B cell (primary cell): ENCODE measurements around the gene CATSPERZ. TPM values are rescaled to one million over a fixed set of nuclear protein-coding genes. Genes with fewer than 3 reads are reported as not detected.
A peak's percentile ranks its signal among the peaks of the same experiment; 100 is the strongest.

Experiments
- ATAC-seq: fragments of 200-7000 bp; cut with Tn5 transposase; one replicate; pipeline ENCODE4 v1.10.0; 2021; ENCODE audit warnings: low read depth, mild to moderate bottlenecking, moderate number of reproducible peaks, moderate library complexity
- CTCF ChIA-PET: fragments of 350-600 bp; sonication (Branson Sonifier 250); formaldehyde crosslinking; loops from one replicate; lab custom pipeline; 2021; ENCODE audit warnings: antibody characterized with exemption, inconsistent platforms; lab: Charles Lee
- POLR2A ChIA-PET: fragments of 350-600 bp; sonication (Branson Sonifier 250); formaldehyde crosslinking; loops from one replicate; lab custom pipeline; 2021; ENCODE audit warnings: antibody characterized with exemption; lab: Charles Lee
- DNase-seq: peaks from one replicate; pipeline ENCODE4 v3.0.0; 2013
- H2AFZ ChIP-seq: 2 replicates; pipeline ENCODE4 v1.6.1; 2012; ENCODE audit warnings: mild to moderate bottlenecking, low read depth, low read length; ENCODE audit not compliant: insufficient read depth, poor library complexity, severe bottlenecking
- H3K27ac ChIP-seq, 2 donors: 1 replicate in 1 of 2; 2 replicates in 1 of 2; pipeline ENCODE4 v1.5.1; 2012 to 2013; ENCODE audit warnings: low read length in 2 of 2, mild to moderate bottlenecking in 2 of 2, moderate library complexity in 1 of 2
- H3K27me3 ChIP-seq, 4 experiments: fragments of 200-600 bp in 1 of 4; sonication (generic) in 1 of 4; replicated peaks in 1 of 4; 1 replicate in 2 of 4; 2 replicates in 2 of 4; pipeline versions ENCODE4 v1.6.1 to v1.7.0; 2013 to 2016; ENCODE audit warnings: low read length in 3 of 4, mild to moderate bottlenecking in 2 of 4, mixed read lengths in 1 of 4, moderate library complexity in 1 of 4; ENCODE audit not compliant: insufficient read depth in 4 of 4, control insufficient read depth in 3 of 4; ENCODE audit errors: control extremely low read depth in 1 of 4
- H3K36me3 ChIP-seq, 2 experiments: replicated peaks in 1 of 2; 1 replicate in 1 of 2; 2 replicates in 1 of 2; pipeline versions ENCODE4 v1.6.1 to v1.7.1; 2013; ENCODE audit warnings: low read length in 1 of 2; ENCODE audit not compliant: insufficient read depth in 2 of 2, control insufficient read depth in 1 of 2; ENCODE audit errors: control extremely low read depth in 1 of 2, extremely low read depth in 1 of 2
- H3K4me1 ChIP-seq, 2 donors: fragments of 200-600 bp in 1 of 2; sonication (generic) in 1 of 2; 1 replicate in 1 of 2; 2 replicates in 1 of 2; pipeline versions ENCODE4 v1.5.1 to v1.6.1; 2013 to 2017; ENCODE audit warnings: low read length in 2 of 2; ENCODE audit not compliant: control insufficient read depth in 2 of 2, insufficient read depth in 2 of 2
- H3K4me2 ChIP-seq: replicated peaks from 2 replicates; pipeline ENCODE3; 2012; ENCODE audit warnings: mild to moderate bottlenecking, low read depth, low read length; ENCODE audit not compliant: poor library complexity, severe bottlenecking
- H3K4me3 ChIP-seq, 5 experiments: fragments of 200-600 bp in 1 of 5; sonication (generic) in 1 of 5; 1 replicate in 3 of 5; 2 replicates in 2 of 5; pipeline versions ENCODE4 v1.5.1 to v1.7.0; 2011 to 2016; ENCODE audit warnings: low read length in 4 of 5, mild to moderate bottlenecking in 4 of 5, low read depth in 2 of 5, control low read depth in 1 of 5, moderate library complexity in 1 of 5; ENCODE audit not compliant: insufficient read depth in 1 of 5; ENCODE audit errors: control extremely low read depth in 1 of 5, extremely low read depth in 1 of 5
- H3K79me2 ChIP-seq: fragments of 200-600 bp; sonication (generic); one replicate; pipeline ENCODE4 v1.6.0; 2016; ENCODE audit warnings: low read length; ENCODE audit not compliant: control insufficient read depth, insufficient read depth
- H3K9ac ChIP-seq: fragments of 200-600 bp; sonication (generic); 2 replicates; pipeline ENCODE4 v1.6.1; 2017; ENCODE audit warnings: mild to moderate bottlenecking, low read length, moderate library complexity
- H3K9me3 ChIP-seq, 3 donors: one replicate each; pipeline versions ENCODE4 v1.6.1 to v1.7.1; 2013; ENCODE audit warnings: low read length in 2 of 3; ENCODE audit not compliant: control insufficient read depth in 2 of 3, insufficient read depth in 1 of 3; ENCODE audit errors: control extremely low read depth in 1 of 3
- H4K20me1 ChIP-seq: 2 replicates; pipeline ENCODE4 v1.6.0; 2012; ENCODE audit warnings: mild to moderate bottlenecking, low read length; ENCODE audit not compliant: insufficient read depth, control insufficient read depth, poor library complexity, severe bottlenecking
- H3K27ac Mint-ChIP-seq: one replicate; pipeline ENCODE4 v1.8.0; 2021; ENCODE audit warnings: mixed read lengths
- H3K27me3 Mint-ChIP-seq: one replicate; pipeline ENCODE4 v1.8.0; 2021; ENCODE audit warnings: mixed read lengths
- H3K4me1 Mint-ChIP-seq: one replicate; pipeline ENCODE4 v1.8.0; 2021; ENCODE audit warnings: mixed read lengths
- H3K4me3 Mint-ChIP-seq: one replicate; pipeline ENCODE4 v1.8.0; 2021; ENCODE audit warnings: mixed read lengths
- H3K9me3 Mint-ChIP-seq: one replicate; pipeline ENCODE4 v1.8.0; 2022; ENCODE audit warnings: mixed read lengths; ENCODE audit not compliant: insufficient read depth
- EZH2 ChIP-seq: IDR thresholded peaks from 2 replicates; pipeline ENCODE4 v1.6.1; 2012; ENCODE audit warnings: borderline replicate concordance, low read depth, mild to moderate bottlenecking, moderate library complexity, low read length; ENCODE audit not compliant: insufficient read depth, poor library complexity, severe bottlenecking
- WGBS: methylation state at CpG from one replicate; pipeline ENCODE4 v1.1.5; 2013; ENCODE audit warnings: missing lambda C conversion rate; ENCODE audit not compliant: insufficient coverage; 5-methylcytosine and 5-hydroxymethylcytosine counted together
- intact Hi-C: fragments of 100-400 bp; cut with micrococcal nuclease; formaldehyde crosslinking; loops from one replicate; pipeline ENCODE4 v1.10.0; 2022
- polyA plus RNA-seq: library from polyadenylated mRNA; depleted of rRNA; stranded (reverse); fragments of >200 nt; gene quantifications from 2 replicates; pipeline ENCODE4 v1.2.3, GENCODE V29; 2012
- total RNA-seq, 2 donors: library from RNA; stranded (reverse); fragments of 120-200 nt in 1 of 2; gene quantifications; 1 replicate in 1 of 2; 2 replicates in 1 of 2; pipeline versions ENCODE4 v1.2.3 to v1.2.4, GENCODE V29; 2013 to 2022
- TF ChIP-seq, protein P1 (sequence below): fragments of 200-600 bp; IDR thresholded peaks from one replicate; pipeline ENCODE4 v1.8.0; 2022; ENCODE audit warnings: antibody characterized with exemption, mild to moderate bottlenecking

Gene CATSPERZ
- total and polyA plus RNA-seq, 2 donors (not counting 1 experiment from before 2014, with no cell fraction given), result 0.39 TPM; not detected in 1

DNA sequence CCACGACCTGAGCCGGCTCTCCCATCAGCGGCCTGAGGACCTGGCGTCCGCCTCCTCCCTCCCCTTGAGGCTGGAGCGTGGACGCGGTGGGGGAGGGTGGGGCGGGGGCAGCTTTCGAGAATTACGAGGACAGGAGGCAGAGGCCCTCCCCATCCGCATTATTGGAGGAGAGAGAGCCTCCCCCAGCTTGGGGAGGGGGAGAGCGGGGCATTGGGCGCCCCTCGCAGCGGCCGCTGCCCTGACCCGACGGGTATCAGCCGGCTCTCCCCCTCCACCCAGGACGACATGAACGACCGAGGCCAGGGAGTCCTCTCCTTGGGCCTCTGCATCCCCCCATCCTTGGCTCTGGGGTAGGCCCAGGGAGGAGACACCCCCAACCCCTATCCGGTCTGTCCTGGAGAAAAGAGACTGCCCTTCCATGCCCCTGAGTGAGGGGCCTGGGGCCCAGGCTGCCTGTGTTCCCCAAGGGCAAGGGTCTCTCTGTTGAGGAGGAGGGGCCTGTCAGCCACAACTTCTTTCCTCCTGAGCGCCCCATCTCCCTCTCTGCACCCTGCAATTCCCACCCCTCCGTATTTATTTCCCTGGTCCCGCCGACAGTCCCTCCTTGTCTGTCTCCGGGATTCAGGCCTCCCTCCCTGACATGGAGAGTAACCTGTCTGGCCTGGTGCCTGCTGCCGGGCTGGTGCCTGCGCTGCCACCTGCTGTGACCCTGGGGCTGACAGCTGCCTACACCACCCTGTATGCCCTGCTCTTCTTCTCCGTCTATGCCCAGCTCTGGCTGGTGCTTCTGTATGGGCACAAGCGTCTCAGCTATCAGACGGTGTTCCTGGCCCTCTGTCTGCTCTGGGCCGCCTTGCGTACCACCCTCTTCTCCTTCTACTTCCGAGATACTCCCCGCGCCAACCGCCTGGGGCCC lies 14.0 kb upstream of the CATSPERZ start:
- peaks cover 0 to 11% (median 5%) of the 10 kb centered on the region in 4 experiments for H3K27me3 ChIP-seq
- H3K36me3 ChIP-seq, result peaks cover 0 to 7% of the 10 kb centered on the region in 2 experiments
- peak overlapping the region; percentile 75 for H3K27ac Mint-ChIP-seq
- H3K27ac ChIP-seq, result peak overlapping the region; percentile 58 to 100
- H3K4me1 Mint-ChIP-seq, result peaks cover 24% of the 10 kb centered on the region
- H2AFZ ChIP-seq, result peak overlapping the region; percentile 74
- H3K9ac ChIP-seq, result peak overlapping the region; percentile 100
- peak overlapping the region in 4 of 5 experiments; percentile 84 to 97 (median 93) for H3K4me3 ChIP-seq
- DNase-seq (peak; percentile 56), ATAC-seq (no peak)
- H3K9me3 Mint-ChIP-seq, result no peaks in the 10 kb centered on the region
- peak overlapping the region; percentile 88 for H3K4me3 Mint-ChIP-seq
- H3K4me1 ChIP-seq, result peaks cover 15 to 19% of the 10 kb centered on the region in 2 donors
- intact Hi-C loops, result loop anchor here (1.0 to 2.0 kb wide), 7 partner anchors 16 to 101 kb away; partner anchors contain the start of genes DNAJC4, ESRRA, FKBP2 and PPP1R14B
- H4K20me1 ChIP-seq, result peaks cover 22% of the 10 kb centered on the region
- WGBS, result 63% methylated on average over 17 of the region's 40 CpGs
- ChIA-PET CTCF (interaction anchor here (0.6 to 4.6 kb wide), 10 partner anchors 15 to 82 kb away, joined by 3 to 33 read pairs (median 6); partner anchors contain the start of genes CATSPERZ, FERMT3, PLCB3 and PRDX5), POLR2A (interaction anchor here (1.3 to 5.7 kb wide), 7 partner anchors 14 to 78 kb away, joined by 3 to 67 read pairs (median 6); partner anchors contain the start of genes CATSPERZ, FKBP2, PLCB3 and PRDX5)
- H3K9me3 ChIP-seq, result peaks cover 0 to 5% (median 0%) of the 10 kb centered on the region in 3 donors
- no peak for TF ChIP-seq EZH2
- TF ChIP-seq, protein P1, sequence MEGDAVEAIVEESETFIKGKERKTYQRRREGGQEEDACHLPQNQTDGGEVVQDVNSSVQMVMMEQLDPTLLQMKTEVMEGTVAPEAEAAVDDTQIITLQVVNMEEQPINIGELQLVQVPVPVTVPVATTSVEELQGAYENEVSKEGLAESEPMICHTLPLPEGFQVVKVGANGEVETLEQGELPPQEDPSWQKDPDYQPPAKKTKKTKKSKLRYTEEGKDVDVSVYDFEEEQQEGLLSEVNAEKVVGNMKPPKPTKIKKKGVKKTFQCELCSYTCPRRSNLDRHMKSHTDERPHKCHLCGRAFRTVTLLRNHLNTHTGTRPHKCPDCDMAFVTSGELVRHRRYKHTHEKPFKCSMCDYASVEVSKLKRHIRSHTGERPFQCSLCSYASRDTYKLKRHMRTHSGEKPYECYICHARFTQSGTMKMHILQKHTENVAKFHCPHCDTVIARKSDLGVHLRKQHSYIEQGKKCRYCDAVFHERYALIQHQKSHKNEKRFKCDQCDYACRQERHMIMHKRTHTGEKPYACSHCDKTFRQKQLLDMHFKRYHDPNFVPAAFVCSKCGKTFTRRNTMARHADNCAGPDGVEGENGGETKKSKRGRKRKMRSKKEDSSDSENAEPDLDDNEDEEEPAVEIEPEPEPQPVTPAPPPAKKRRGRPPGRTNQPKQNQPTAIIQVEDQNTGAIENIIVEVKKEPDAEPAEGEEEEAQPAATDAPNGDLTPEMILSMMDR, result no peak
- H3K4me2 ChIP-seq, result peak overlapping the region; percentile 97
- peaks cover 37% of the 10 kb centered on the region for H3K79me2 ChIP-seq
- H3K27me3 Mint-ChIP-seq, result peaks cover 6% of the 10 kb centered on the region
